ENCODE measurements around the gene FAM171A1.
"Not testable (repeated sequence)": the region's sequence is repeated elsewhere in the genome, so short reads cannot be mapped to it uniquely, and the experiment has no call there.

Gene FAM171A1

GRCh38 chr10:15316145-15316544 is 54.9 kb downstream of the FAM171A1 start:
- no peak for FAIRE-seq

DNA sequence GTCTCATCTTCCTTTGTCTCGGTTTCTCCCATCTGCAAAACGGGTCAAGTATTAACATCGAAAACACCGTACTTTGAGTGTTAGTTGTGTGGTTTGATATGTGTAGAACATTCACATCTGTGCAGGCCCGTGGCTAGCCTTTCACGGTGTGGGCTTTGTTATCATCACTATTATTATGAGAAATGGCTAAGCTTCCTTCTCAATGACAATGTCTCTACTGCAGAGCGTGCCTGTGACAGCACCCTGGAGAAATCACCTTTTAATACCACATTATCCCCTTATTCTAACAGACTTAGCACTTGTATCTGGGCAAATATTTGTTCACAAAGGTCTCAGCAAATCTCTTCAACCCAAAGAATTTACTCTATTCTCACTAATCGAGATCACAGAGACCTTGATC is 55.8 kb downstream of the FAM171A1 start:
- no peak for FAIRE-seq

GRCh38 chr10:15314482-15315045 is 56.5 kb downstream of the FAM171A1 start:
- no peak for FAIRE-seq

- no peak for FAIRE-seq
Measured at GRCh38 chr10:15313843-15314242, 57.2 kb downstream of the FAM171A1 start.

DNA sequence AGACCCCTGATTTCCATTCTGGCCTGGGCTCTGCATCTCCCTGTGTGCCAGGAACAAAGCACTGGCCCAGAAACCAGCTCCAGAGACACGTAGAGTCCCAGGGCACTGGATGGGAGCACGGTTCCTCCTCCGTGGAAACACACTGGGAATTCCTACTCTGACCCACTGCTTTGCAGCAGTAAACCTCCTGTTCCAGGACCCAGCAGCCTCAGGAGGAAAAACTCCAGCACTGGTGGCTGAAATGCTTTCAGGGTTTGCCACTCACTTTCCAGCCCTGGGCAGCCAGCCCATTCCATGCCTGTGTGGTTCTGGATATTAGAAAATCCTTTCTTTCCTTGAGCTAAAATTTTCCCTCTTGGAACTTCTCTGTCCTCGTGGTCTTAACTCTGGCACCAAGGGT is 58.0 kb downstream of the FAM171A1 start:
- FAIRE-seq, result no peak

- FAIRE-seq, result no peak
Measured at GRCh38 chr10:15311569-15312280, 59.4 kb downstream of the FAM171A1 start.

- FAIRE-seq, result no peak
Measured at GRCh38 chr10:15310776-15311568, 60.1 kb downstream of the FAM171A1 start.

DNA sequence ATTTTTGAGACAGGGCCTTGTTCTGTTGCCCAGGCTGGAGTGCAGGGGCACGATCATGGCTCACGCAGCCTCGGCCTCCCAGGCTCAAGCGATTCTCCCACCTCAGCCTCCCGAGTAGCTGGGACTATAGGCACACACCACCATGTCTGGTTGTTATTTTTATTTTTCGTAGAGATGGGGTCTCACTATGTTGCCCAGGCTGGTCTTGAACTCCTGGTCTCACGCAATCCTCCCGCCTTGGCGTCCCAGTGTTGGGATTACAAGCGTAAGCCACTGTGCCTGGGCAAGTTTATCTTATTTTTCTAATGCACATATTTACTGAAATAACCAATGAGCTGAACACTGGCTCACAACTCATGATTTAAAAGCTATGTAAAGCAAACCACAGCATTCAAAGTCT is 61.9 kb downstream of the FAM171A1 start:
- FAIRE-seq, result no peak

- no peak for FAIRE-seq
Measured at GRCh38 chr10:15306735-15307280, 64.3 kb downstream of the FAM171A1 start.

- no peak for FAIRE-seq
Measured at GRCh38 chr10:15305634-15306033, 65.5 kb downstream of the FAM171A1 start.

DNA sequence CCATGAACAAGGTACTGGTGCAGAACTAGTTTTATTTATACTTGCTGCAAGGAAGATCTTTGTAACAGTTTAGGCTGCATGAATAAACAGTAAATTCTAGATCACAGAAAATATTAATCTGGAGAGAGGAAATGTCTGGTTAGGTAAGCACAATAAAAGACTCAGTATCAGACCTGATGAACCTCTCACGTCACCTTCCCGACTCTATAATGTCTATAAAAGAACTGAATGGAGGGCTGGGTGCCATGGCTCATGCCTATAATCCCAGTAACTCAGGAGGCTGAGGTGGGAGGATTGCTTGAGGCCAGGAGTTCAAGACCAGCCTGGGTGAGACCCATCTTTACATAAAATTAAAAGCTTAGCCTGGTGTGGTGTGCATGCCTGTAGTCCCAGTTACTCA is 65.9 kb downstream of the FAM171A1 start:
- no peak for FAIRE-seq

GRCh38 chr10:15302188-15302956 is 68.7 kb downstream of the FAM171A1 start:
- not testable (repeated sequence) for FAIRE-seq

DNA sequence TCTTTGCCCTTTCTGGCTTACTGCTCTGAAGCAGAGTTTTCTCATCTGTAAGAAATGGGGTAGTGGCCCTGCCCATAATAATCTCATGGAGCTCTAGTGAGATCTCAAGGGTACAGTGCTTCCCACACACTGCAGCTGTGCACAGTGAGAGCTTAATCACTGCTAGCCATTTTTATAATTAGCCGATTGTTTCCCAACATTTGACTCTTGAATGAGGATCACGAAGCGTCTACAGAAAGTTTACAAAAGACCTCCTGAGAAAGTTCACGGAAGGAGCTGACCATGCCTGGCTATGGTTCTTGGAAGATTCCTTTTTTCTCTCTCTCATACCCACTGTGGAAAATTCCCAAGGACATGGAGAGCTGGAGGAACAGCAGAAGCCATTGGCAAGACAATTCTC is 70.4 kb downstream of the FAM171A1 start:
- no peak for FAIRE-seq

DNA sequence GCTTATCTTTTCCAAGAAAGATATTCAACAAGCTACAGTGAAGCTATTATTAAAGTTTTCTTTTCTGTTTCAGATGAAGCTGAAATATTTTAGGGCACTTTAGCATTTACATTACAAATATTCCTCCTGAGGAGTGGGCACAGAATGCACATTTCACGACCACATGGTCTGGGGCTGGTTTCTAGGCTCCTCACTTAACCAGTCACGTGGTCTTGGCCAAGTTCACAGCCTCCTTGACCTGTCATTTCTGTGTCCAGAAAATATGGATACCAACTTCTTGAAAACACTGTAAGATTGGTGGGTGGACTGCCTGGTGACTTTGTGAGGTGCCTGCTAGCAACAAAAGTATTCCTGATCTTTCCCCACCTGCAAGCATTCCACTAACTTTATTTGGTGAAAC is 70.9 kb downstream of the FAM171A1 start:
- FAIRE-seq, result no peak

- no peak for FAIRE-seq
Measured at GRCh38 chr10:15296701-15297100, 74.4 kb downstream of the FAM171A1 start.

GRCh38 chr10:15295537-15296325 is 75.4 kb downstream of the FAM171A1 start:
- no peak for FAIRE-seq

DNA sequence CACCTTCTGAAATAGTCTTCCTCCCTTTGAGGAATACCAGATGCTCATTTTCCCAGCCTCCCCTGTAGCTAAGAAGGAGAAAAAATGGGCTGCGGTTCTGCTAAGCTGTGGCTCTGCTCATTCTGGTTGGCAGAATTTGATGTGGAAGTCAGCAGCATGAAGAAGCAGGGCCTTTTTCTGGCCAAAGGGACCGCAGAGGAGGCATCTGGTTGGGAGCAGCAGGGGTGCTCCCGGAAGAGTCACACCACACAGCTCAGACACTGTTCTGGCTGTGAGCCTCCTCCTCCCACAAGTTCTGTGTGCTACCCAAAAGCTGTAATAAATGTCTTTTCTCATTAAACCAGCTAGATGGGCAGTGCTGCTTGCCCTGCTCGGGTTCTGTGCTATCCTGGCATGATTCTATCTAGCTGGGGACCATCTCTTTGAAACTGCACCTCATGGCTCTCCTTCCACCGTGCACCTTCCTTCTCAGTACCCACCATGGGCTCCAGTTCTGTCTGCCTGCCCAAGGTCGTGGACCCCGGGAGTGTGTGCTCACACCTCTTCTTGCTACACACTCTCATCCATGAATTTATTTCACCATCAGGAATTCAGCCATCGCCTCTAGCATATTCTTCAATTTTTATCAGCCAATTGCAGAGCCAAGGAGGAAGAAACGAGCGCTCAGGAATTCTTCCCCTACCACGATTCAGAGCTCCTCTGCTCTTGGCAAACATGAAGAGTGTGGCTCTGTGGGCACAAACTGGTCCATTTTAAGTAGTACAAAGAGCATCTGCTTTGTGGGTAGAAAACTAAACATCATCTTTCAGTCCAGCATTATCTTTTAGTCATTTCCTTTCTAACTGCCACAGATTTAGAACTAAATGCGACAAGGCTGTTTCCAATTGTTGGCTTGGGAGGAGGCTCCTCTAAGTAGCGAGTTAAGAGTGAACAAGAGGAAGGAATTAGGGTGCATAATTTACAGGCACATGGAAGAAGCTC is 76.9 kb downstream of the FAM171A1 start:
- no peak for FAIRE-seq

DNA sequence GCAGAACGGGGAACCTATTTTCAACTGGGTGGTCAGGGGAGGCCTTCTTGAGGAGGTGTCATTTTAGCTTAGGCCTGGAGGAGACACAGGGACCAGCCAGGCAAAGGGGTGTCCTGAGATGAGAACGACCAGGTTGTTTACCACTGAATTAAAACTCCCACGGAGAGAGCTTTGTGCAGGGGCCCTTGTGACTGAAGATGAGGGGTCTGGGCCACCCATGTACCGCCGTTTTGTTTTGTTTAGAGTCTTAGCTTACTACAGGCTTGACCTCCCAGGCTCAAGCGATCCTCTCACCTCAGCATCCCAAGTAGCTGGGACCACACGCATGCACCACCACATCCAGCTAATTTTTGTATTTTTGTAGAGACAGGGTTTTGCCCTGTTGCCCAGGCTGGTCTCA is 80.4 kb downstream of the FAM171A1 start:
- FAIRE-seq, result no peak

- FAIRE-seq, result no peak
Measured at GRCh38 chr10:15290150-15290549, 80.9 kb downstream of the FAM171A1 start.

GRCh38 chr10:15280974-15281373 is 90.1 kb downstream of the FAM171A1 start:
- no peak for FAIRE-seq

DNA sequence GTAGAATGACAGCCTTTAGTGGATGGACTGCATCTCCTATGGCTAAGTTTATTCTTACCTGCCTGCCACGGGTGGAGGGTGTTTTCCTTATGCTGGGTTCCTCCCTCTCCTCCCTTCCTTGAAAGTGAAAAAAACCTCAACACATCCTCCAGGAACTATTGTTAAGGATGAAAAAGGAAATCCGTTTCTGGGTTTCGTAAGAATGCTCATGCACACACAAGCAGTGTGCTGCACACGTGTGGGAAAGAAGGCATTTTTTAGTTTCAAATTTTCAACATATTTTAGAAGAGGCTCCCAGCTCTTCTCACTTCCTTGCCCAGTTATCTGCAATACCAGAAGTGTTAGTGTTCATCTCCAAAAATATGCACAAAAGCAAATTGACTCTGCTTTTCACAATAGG is 90.6 kb downstream of the FAM171A1 start:
- no peak for FAIRE-seq
